ENCODE measurements around the gene RBM44. TPM values are rescaled to one million over a fixed set of nuclear protein-coding genes. Genes with fewer than 3 reads are reported as not detected.
"Not testable (repeated sequence)": the region's sequence is repeated elsewhere in the genome, so short reads cannot be mapped to it uniquely, and the experiment has no call there.

Gene RBM44
- total RNA-seq: 1 to 10 TPM in 3 of 4 donors, under 1 TPM in 1; 0.93 to 2.2 (median 1.1) TPM

DNA sequence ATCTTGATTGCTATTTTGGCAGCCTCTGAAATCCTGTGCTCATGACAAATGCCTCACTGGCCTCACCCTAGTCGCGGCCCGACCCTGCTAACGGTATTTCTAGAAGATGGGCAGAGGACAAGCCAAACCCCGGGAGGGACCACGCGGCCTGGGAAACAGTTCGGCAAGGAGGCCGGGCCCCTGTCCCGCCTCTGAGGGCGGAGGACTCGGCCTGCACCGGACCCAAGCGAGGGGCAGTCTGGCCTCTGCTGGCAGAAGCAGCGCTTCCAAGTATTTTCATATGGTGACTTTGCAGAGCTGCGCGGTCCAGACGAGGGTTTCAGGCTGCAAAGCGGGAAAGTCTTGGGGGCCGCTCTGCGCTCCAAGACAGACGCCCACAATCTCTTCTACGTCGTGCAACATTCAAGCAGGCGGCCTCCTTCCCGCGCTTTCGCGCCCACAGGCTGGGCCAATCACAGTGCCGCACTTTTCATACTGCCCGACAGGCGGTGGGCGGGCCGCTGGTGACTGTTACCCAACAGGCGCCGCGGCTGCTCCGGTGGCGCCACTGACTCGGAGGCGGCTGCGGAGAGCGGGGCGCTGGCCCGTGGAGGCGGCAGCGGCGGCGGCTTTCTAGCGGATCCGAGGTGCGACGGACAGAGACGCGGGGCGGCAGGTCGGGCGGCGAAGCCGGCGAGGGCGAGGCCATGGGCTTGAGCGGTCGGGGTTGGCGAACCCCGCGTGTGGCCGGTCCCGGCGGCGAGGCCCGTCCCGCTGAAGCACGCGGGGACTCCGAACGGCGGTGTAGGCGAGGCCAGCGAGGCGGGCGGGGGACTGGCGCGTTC lies at the start of gene RBM44:
RBM44 (plus strand) TSS at position 544 of the 824 bp plus-strand sequence. CDS start 14,831 bp downstream, outside the sequence.
- WGBS: 83% methylated on average over 80 of the region's 84 CpGs
- no peak for DNase-seq (ENCODE audit: low spot score in 2 of 2)
- Histone ChIP-seq H3K4me3 (no peak within 1 kb of the TSS), H3K4me1 (no peaks in the 10 kb centered on the region), H3K27ac (no peak within 1 kb of the TSS), H3K27me3 (no peaks in the 10 kb centered on the region), H3K36me3 (no peaks in the 10 kb centered on the region), H3K9me3 (peaks cover 3% of the 10 kb centered on the region)
- TF ChIP-seq CTCF (IDR thresholded peaks at IDR 0.05) (no peak), POLR2AphosphoS5 (IDR thresholded peaks at IDR 0.05) (no peak)

DNA sequence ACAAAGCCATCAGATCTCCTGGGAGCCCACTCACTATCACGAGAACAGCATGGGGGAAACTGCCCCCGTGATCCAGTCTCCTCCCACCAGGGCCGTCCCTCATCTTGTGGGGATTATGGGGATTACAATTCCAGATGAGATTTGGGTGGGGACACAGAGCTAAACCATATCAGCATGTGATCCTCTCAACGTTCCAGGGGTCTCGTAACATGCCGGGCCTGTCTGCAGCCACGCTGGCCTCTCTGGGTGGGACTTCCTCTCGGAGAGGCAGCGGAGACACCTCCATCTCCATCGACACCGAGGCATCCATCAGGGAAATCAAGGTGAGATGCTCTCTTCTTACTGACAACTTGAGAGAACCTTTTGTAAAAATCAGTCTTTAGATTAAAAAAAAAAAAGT lies 49.6 kb upstream of the RBM44 start:
- Histone ChIP-seq H3K4me3 (no peak overlapping the region), H3K4me1 (peaks cover 12% of the 10 kb centered on the region), H3K27ac (no peak overlapping the region), H3K9me3 (no peaks in the 10 kb centered on the region), H3K36me3 (peaks cover 50% of the 10 kb centered on the region), H3K27me3 (no peaks in the 10 kb centered on the region)
- DNase-seq (ENCODE audit: low spot score in 2 of 2): no peak
- TF ChIP-seq CTCF (IDR thresholded peaks at IDR 0.05) (no peak), EP300 (IDR thresholded peaks at IDR 0.05) (no peak), POLR2A (IDR thresholded peaks at IDR 0.05) (no peak), POLR2AphosphoS5 (IDR thresholded peaks at IDR 0.05) (no peak)
- 96% methylated on average over 11 of the region's 11 CpGs for WGBS

- WGBS: 75% methylated on average over 2 of the region's 2 CpGs
- H3K27me3 ChIP-seq: no peaks in the 10 kb centered on the region
- no peak for TF ChIP-seq POLR2A (IDR thresholded peaks at IDR 0.05)
- TF ChIP-seq CTCF (IDR thresholded peaks at IDR 0.05): no peak
- H3K27ac ChIP-seq: no peak overlapping the region
- no peak overlapping the region for H3K4me3 ChIP-seq
- peaks cover 3% of the 10 kb centered on the region for H3K4me1 ChIP-seq
- DNase-seq (ENCODE audit: low spot score in 2 of 2): no peak
- H3K9me3 ChIP-seq: no peaks in the 10 kb centered on the region
- peaks cover 60% of the 10 kb centered on the region for H3K36me3 ChIP-seq
Measured at GRCh38 chr2:237749961-237750360, 48.6 kb upstream of the RBM44 start.

DNA sequence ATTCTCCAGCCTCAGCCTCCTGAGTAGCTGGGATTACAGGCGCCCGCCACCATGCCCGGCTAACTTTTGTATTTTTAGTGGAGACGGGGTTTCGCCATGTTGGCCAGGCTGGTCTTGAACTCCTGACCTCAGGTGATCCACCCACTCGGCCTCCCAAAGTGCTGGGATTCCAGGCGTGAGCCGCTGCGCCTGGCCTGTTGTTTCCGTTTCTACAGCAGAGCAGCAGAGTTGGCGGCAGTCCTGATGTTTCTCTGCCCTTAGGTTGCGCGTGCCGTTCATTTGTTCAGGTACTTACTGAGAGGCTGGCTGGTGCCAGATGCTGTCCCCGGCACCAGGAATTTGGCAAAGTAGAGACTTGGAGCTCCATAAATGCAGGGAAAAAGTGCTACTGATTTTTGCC lies 48.1 kb upstream of the RBM44 start:
- H3K36me3 ChIP-seq: peaks cover 65% of the 10 kb centered on the region
- WGBS: 93% methylated on average over 15 of the region's 15 CpGs

GRCh38 chr2:237752761-237753165 lies 45.8 kb upstream of the RBM44 start:
- Histone ChIP-seq H3K4me3 (no peak overlapping the region), H3K4me1 (no peaks in the 10 kb centered on the region), H3K27ac (no peak overlapping the region), H3K9me3 (no peaks in the 10 kb centered on the region), H3K27me3 (no peaks in the 10 kb centered on the region), H3K36me3 (peaks cover 88% of the 10 kb centered on the region)
- DNase-seq (ENCODE audit: low spot score in 2 of 2): no peak
- WGBS: 70% methylated on average over 5 of the region's 5 CpGs
- TF ChIP-seq CTCF (IDR thresholded peaks at IDR 0.05) (no peak), POLR2AphosphoS5 (IDR thresholded peaks at IDR 0.05) (no peak), EP300 (IDR thresholded peaks at IDR 0.05) (no peak), POLR2A (IDR thresholded peaks at IDR 0.05) (no peak)

More for the DNA sequence above, 48.1 kb upstream of the RBM44 start:
- not testable (repeated sequence) for H3K4me3 ChIP-seq; H3K27me3 ChIP-seq; H3K27ac ChIP-seq; H3K9me3 ChIP-seq; DNase-seq (ENCODE audit: low spot score in 2 of 2); H3K4me1 ChIP-seq
